G401 (cell line): ENCODE results near the gene CLCNKA. TPM values are rescaled to one million over a fixed set of nuclear protein-coding genes. Genes with fewer than 3 reads are reported as not detected.
"Not testable (repeated sequence)": the region's sequence is repeated elsewhere in the genome, so short reads cannot be mapped to it uniquely, and the experiment has no call there.

ENCODE experiments used
- DNase-seq: peaks from one replicate; pipeline ENCODE4 v3.0.0-alpha.2; 2015; ENCODE audit warnings: low spot score
- in situ Hi-C: cut with HindIII; loops from 2 replicates; pipeline ENCODE4 v1.10.0; 2016; ENCODE audit warnings: low sequenced_read_pairs, mixed read lengths
- total RNA-seq: library from RNA; depleted of rRNA; stranded (reverse); fragments of >200 nt; shearing (Covaris generic); gene quantifications from 2 replicates; pipeline ENCODE4 v1.2.3, GENCODE V29; 2014; rRNA removed

Gene CLCNKA
- 0.31 and 1.1 TPM in 2 replicates for total RNA-seq

DNA sequence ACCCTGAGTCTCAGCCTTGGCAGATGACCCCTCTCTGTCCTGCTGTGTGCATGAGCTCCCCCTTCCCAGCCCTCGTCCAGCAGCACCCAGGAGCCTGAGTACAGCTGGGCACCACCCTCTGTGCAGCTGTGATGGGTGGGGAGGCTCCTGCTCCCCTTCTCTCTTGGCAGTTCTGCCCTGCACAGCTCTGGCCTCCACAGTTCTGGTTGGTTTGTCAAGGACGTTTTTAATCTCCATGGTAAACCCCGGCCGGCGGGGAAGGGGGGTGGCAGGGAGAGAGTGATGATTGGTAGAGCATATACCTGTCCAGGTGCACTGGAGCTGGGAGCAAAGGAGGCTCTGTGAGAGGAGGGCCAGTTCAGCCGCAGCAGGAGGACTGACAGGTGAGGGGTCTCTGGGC, at the start of gene CLCNKA:
CLCNKA (plus strand) TSS at position 356 of the 400 bp plus-strand sequence. CDS start 584 bp downstream, outside the sequence.
- DNase-seq, result no peak
- in situ Hi-C loops, result no loop called here

DNA sequence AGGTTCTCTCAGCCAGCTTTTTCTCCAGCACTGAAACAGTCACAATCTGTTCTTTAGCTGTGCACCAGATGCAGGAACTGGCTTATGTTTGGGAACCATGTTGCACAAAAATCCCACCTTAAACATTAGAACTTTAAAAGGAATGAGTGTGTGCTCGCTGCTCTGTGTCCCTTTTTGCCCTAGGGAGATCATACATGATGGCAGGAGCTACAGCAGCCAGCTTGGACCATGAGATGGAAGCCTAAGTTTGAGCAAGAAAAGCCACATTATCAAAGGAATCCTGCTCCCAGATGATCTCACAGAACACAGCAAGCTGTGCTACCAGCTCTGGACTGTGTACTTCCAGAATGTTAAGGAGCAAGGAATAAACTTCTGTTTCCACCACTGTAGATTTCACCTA, 49.4 kb upstream of the CLCNKA start:
- in situ Hi-C loops, result loop anchor here (25.0 kb wide), 1 partner anchor 160 kb away; the partner anchor contains the start of gene UQCRHL
- DNase-seq, result no peak

- no peak for DNase-seq
- in situ Hi-C loops, result loop anchor here (25.0 kb wide), 1 partner anchor 161 kb away; the partner anchor contains the start of gene UQCRHL
These were observed 48.1 kb upstream of the CLCNKA start for GRCh38 chr1:15973772-15974171.

GRCh38 chr1:15974855-15975254, 47.0 kb upstream of the CLCNKA start:
- no peak for DNase-seq
- in situ Hi-C loops, result loop anchor here (25.0 kb wide), 1 partner anchor 163 kb away; the partner anchor contains the start of gene UQCRHL

DNA sequence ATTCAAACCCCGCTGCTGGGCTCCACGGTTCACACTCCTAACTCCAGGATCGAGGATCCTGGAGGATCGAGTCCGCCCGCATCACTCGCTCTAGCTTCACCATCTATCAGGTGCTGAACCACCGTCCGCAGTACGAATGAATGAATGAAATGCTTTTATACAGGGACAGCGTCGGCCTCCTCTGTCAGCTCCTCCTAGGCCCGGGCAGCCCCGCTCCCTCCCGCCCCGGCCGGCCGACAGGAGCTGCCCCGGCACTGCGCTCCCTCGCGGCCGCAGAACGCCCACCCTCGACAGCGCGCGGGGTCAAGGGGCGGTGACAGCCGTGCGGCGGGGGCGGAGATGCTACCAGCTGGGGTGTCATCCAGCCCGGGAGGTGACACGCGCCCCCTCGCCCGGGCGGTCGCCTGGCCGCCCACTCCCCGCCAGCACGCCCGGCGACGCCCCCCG, 46.5 kb upstream of the CLCNKA start:
- in situ Hi-C loops, result no loop called here

DNA sequence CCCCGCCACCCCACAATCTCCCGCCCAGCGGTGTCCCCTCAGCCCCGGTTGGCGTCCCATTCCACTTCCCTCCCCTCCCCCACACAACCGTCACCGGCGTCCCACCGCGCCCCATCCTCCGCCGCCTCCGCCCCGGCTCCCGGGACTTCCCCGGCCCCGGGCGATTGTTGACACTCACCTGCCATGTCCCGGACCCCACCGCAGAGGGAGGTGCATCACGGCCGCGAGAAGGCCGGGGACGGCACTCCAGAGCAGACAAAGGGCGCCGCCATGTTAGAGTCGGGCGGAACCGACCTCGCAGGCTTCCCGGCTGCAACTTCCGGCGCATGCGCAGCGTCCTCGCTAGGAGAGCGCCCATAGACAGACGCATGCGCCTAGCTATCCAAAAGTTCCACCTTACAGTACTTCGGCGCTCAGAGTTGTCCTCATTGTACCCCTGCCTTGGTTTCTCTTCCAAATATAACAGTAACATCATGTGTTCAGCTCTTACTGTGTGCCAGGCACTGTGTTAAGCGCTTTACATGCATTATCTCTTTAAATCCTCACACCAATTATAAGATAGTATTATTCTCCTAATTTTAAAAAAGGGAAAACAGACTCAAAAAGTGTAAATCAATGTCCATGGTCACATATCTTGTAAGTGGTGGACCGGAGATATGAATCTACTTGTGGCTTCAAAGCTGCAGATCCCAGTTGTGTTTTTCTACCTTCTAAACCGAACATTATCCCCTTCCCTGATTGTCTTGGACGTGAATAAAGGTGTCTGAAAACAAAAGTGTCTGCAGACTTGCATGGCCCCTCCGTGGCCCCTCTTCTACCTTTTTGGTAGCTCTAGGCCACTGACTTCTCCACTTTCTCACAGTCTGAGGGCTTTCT, 45.8 kb upstream of the CLCNKA start, which contains the start of gene ZBTB17:
ZBTB17 (minus strand) TSS at position 297 of the 876 bp plus-strand sequence. CDS start 27,606 bp downstream, outside the sequence.
- in situ Hi-C loops, result no loop called here
- DNase-seq, result peak; percentile 89

More for the DNA sequence above, 46.5 kb upstream of the CLCNKA start:
- peak; percentile 65 for DNase-seq

GRCh38 chr1:15977947-15978346, 43.9 kb upstream of the CLCNKA start:
- DNase-seq, in situ Hi-C loops: not testable (repeated sequence)

- DNase-seq, result no peak
- in situ Hi-C loops, result no loop called here
These were observed 40.2 kb upstream of the CLCNKA start for GRCh38 chr1:15981679-15982078.

DNA sequence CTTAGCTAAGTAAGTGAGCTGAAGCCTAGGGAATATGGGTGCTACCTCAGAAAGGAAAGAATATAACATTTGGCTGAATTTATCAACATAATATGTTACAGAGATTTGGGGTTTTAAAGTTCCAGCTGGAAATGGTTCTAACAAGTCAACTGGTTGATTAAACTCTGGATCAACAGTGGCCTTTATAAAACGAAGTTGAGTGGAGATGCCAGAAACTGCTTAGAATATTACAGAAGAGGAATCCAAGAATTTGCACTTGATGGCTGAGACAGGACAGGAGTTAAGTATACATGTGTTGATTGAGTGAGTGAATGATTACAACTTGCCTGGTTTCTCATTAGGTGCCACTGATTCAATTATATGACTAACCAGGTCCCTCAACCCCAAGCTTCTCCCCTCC, 38.6 kb upstream of the CLCNKA start:
- in situ Hi-C loops, result no loop called here
- no peak for DNase-seq

DNA sequence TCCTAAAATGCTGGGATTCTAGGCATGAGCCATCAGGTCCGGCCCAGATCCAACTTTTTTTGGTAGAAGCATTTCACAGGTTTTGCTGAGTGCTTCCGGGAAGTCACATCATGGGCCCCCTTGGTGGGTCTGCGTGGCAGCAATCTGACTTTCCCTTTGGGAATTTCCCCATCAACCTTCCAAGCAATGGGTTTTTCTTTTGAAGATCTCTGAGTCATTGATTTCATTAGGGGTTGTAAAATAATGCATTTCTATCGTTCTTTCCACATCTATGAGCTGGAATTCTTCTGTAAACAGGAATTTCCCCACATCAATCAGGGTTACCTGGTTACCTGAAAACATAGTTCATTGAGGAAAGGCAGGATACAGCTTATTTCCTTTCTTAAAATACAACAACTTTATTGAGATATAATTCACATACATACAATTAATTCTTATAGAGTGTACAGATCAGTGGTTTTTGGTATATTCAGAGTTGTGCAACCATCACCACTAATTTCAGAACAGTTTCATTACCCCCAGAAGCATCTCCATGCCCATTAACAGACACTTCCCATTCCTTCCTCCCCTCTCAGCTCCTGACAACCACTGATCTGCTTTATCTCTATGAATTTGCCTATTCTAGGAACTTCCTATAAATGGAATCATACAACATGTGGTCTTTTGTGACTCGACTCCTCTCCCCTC, 36.1 kb upstream of the CLCNKA start:
- no peak for DNase-seq
- in situ Hi-C loops, result no loop called here

- in situ Hi-C loops, result no loop called here
- DNase-seq, result no peak
These were observed 32.7 kb upstream of the CLCNKA start for GRCh38 chr1:15988856-15989736.

GRCh38 chr1:15989776-15990175, 32.1 kb upstream of the CLCNKA start:
- in situ Hi-C loops, result no loop called here

GRCh38 chr1:15991427-15992186, 30.2 kb upstream of the CLCNKA start:
- no peak for DNase-seq

More at GRCh38 chr1:15989776-15990175, 32.1 kb upstream of the CLCNKA start:
- no peak for DNase-seq

GRCh38 chr1:15992187-15992553, 29.7 kb upstream of the CLCNKA start:
- in situ Hi-C loops, result no loop called here
- no peak for DNase-seq

More at GRCh38 chr1:15991427-15992186, 30.2 kb upstream of the CLCNKA start:
- in situ Hi-C loops, result no loop called here

DNA sequence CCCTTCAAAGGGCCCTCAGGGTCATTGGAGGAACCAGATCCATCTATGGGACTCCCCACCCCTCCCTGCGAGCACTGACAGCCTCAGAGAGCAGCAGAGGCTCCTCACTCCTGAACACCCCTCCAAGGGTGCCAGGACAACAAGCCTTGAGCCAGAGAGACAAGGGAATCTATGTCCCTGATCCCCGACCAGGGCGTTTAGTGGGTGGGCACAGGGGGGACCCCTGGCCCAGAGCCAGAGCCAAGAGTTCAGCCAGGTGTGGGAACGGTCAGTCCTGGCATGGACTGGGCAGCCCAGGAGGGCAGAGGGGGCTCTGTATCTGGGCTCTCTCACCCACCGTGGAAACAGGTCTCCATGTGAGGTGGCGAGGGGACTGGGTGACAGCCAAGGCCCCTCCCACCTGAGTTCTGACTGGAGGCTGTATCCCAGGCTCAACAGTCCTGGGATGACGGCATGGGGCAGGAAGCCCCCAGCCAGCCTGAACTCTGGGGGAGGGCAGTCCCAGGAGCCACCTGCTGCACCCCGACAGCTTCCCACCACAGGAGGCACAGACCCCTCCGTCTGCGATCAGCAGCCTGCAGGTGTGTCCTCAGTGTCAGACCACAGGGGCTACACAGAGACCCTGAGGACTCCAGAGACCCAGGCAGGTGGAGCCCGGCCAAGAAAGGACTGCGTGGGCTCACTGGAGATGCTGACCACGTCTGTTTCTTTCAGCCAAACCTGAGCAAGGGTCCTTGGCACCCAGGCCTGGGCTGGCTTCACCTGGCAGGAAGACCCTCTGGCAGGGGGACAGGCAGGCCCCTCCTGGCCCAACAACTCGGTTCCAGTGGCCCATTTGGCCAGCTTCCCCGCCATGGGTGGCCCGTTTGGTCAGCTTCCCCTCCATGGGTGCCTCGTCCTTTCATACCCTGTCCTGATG, 29.0 kb upstream of the CLCNKA start:
- in situ Hi-C loops, result no loop called here
- no peak for DNase-seq

GRCh38 chr1:15993666-15994065, 28.2 kb upstream of the CLCNKA start:
- no peak for DNase-seq
- in situ Hi-C loops, result no loop called here

GRCh38 chr1:15994081-15994480, 27.8 kb upstream of the CLCNKA start:
- no peak for DNase-seq
- in situ Hi-C loops, result no loop called here
